ENCODE measurements around the gene ZNF333.

DNA sequence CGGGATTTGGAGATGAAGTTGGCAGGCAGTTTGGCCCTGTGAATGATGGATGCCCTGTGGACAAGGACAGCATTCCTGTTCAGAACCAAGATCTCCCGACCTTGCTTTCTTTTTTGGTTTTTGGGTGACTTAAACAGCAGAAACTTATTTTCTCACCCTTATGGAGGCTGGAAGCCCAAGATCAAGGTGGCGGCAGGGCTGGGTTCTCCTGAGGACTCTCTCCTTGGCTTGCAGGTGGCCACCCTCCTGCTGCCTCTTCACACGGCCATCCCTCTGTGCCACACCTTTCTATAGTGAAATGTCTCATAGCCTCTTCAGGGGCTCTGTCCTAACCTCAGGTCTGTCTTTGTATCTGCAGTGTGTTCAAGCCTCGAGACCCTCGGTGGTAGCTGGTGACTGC, 14.0 kb downstream of the ZNF333 start:
- TF ChIP-seq, protein P1, sequence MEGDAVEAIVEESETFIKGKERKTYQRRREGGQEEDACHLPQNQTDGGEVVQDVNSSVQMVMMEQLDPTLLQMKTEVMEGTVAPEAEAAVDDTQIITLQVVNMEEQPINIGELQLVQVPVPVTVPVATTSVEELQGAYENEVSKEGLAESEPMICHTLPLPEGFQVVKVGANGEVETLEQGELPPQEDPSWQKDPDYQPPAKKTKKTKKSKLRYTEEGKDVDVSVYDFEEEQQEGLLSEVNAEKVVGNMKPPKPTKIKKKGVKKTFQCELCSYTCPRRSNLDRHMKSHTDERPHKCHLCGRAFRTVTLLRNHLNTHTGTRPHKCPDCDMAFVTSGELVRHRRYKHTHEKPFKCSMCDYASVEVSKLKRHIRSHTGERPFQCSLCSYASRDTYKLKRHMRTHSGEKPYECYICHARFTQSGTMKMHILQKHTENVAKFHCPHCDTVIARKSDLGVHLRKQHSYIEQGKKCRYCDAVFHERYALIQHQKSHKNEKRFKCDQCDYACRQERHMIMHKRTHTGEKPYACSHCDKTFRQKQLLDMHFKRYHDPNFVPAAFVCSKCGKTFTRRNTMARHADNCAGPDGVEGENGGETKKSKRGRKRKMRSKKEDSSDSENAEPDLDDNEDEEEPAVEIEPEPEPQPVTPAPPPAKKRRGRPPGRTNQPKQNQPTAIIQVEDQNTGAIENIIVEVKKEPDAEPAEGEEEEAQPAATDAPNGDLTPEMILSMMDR (IDR thresholded peaks at IDR 0.05) = no peak
- no peak for TF ChIP-seq POLR2A (IDR thresholded peaks at IDR 0.05)

All from uterus (tissue), 2 donors.